ENCODE results near the gene GPX4.

GPX4 gene

DNA sequence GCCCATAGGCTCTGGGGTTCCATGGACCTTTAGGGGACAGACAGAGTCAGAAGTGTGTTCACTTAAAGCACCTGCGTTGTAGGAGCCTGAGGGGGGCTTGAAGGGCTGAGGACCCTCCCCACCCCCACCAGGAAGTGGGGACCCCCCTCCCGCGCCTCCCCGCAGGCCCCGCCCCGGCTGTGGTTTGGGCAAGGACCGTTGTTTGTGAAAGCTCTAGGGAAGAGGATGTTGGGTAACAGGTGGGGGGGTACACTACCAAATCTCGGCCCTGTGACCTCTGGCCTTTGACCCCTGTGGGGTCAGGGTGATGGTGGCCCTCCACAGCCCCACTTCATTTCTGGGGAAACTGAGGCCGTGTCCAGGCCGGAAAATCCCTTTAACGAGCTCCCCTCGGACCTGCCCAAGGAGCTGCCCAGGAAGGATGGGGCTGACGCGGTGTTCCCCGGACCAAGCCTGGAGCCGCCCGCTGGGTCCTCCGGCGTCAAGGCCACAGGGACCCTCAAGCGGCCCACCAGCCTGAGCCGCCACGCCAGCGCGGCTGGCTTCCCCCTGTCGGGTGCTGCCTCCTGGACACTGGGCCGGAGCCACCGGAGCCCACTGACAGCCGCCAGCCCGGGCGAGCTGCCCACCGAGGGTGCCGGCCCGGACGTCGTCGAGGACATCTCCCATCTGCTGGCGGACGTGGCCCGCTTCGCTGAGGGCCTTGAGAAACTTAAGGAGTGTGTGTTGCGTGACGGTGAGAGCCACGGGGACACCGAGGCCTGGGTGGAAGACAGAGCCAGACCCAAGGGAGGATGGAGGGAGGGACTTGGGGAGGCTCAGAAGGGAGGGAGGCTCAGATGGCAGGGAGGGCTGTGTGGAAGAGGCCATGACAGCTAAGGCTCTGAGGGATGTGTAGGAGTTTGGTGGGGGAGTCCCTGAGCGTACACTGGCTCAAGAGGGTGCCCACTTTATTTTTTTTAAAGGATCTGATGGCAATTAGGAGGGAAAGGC lies 35.5 kb upstream of the GPX4 start:
- no peak for DNase-seq (ENCODE audit: low spot score)

DNA sequence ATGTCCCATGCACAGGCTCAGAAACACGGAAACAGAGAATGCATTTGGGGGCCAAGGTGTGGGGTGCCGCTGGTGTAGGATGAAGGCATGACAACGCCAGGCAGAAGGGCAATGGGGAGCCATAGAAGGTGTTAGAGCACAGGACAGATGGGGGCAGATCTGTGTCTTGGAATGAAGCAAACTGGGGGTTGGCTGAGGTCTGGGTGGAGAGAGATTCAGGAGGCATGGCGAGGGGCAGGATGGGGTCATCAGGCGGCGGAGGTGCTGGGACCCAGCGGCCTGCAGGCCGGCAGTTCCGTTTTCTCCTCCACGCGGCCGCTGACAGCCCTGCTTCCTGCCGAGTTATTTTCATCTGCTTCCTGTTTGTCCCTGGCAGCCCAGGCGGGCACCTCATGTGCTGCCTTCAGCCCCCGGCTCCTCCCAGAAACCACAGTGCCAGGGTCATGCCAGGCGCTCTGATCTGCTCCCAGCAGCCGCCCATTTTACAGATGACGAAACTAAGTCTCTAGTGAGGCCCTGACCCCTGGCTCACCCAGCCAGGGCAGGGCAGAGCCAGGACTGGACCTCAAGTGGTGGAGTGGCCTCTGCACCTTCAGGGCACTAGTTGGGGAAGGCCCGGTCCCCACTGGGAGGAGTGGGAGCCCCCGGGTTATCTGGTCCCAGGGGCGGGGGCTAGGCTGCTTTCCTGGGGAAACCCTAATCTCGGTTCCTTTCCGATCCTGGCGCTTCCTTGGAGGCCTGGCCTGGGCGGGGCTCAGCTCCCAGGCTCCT lies 34.6 kb upstream of the GPX4 start:
- peak; percentile 47 for DNase-seq (ENCODE audit: low spot score)

- no peak for DNase-seq (ENCODE audit: low spot score)
Measured at GRCh38 chr19:1070576-1070930, 33.2 kb upstream of the GPX4 start.

- DNase-seq (ENCODE audit: low spot score), result no peak
Measured at GRCh38 chr19:1070931-1071791, 32.6 kb upstream of the GPX4 start.

- DNase-seq (ENCODE audit: low spot score), result no peak
Measured at GRCh38 chr19:1072371-1073015, 31.3 kb upstream of the GPX4 start.

DNA sequence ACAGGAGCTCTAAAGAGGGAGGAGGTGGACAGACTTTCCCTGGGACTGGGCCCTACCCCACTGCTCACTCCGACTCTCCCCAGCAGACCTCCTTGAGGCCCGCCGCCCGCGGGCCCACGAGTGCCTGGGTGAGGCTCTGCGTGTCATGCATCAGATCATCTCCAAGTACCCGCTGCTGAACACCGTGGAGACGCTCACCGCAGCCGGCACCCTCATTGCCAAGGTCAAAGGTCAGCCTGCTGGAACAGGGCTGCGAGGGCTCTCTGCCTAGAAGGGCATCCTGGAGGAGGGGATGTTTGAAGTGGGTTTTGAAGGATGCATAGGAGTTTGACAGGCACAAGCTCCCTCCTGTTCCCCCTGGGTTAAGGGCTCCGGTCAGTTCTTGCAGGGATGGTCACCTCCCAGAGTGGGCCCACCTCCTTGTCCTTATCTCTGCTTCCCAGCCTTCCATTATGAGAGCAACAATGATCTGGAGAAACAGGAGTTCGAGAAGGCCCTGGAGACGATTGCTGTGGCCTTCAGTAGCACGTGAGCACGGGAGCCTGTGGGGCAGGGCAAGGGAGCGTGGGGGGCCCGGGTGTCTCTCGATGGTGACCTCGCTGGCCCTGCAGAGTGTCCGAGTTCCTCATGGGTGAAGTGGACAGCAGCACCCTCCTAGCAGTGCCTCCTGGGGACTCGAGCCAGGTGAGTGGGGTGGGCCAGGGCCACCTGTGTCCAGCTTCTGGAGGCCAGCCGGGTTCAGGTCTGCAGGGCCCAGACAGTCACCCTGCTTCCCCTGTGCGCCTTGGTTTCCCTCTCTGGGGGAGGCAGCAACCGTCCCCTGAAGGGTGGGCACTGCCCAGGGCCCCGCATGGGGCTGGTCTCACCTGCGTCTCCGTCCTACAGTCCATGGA lies 30.5 kb upstream of the GPX4 start:
- DNase-seq (ENCODE audit: low spot score), result no peak

- no peak for DNase-seq (ENCODE audit: low spot score)
Measured at GRCh38 chr19:1073956-1074517, 29.8 kb upstream of the GPX4 start.

- DNase-seq (ENCODE audit: low spot score), result no peak
Measured at GRCh38 chr19:1074544-1075283, 29.1 kb upstream of the GPX4 start.

GRCh38 chr19:1076046-1076386 lies 27.8 kb upstream of the GPX4 start:
- DNase-seq (ENCODE audit: low spot score), result no peak

- peak; percentile 57 for DNase-seq (ENCODE audit: low spot score)
Measured at GRCh38 chr19:1076951-1077350, 26.8 kb upstream of the GPX4 start.

DNA sequence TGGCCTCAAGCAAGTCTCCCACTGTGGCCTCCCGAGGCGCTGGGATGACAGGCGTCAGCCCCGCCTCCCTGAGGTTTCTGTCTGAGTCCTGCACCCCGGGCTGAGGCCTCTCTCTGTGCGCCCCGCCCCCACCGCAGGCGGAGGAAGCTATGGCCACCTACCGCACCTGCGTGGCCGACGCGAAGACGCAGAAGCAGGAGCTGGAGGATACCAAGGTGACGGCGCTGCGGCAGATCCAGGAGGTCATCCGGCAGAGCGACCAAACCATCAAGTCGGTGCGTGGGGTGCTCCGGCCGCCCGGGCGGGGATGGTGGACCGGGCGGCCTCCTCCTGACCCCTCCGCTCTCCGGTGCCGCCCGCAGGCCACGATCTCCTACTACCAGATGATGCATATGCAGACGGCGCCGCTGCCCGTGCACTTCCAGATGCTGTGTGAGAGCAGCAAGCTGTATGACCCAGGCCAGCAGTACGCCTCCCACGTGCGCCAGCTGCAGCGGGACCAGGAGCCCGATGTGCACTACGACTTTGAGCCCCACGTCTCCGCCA lies 24.2 kb upstream of the GPX4 start:
- no peak for DNase-seq (ENCODE audit: low spot score)

GRCh38 chr19:1080360-1081161 lies 23.2 kb upstream of the GPX4 start:
- DNase-seq (ENCODE audit: low spot score), result no peak

DNA sequence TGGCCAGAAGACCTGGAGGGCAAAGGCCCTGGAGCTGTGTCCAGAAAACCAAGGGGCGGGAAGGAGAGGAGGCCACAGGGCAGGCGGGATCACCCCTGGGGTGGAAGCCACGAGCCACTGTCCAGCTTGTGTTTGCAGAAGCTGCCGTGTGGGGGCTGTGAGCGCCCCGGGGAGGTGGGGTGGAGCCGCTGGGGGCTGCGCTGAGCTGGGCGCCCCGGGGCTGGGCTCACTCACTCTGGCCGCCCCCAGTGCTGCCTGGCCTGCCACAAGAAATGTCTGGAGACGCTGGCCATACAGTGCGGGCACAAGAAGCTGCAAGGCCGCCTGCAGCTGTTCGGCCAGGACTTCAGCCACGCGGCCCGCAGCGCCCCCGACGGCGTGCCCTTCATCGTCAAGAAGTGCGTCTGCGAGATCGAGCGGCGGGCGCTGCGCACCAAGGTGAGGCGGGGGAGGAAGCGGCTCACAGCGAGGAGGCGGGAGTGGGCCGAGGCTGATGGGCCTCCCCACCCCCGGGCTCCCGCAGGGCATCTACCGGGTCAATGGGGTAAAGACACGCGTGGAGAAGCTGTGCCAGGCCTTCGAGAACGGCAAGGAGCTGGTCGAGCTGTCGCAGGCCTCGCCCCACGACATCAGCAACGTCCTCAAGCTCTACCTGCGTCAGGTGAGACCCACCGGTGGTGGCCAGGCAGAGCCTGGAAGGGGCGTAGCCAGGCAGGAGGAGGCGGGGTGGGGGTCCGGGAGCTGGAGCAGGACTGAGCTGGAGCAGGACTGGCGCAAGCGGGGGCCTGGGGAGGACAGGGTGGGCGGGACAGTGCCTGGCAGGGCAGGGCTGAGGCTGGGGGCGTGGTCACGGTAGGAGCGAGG lies 22.3 kb upstream of the GPX4 start:
- no peak for DNase-seq (ENCODE audit: low spot score)

- no peak for DNase-seq (ENCODE audit: low spot score)
Measured at GRCh38 chr19:1082165-1082927, 21.4 kb upstream of the GPX4 start.

GRCh38 chr19:1082928-1083816 lies 20.6 kb upstream of the GPX4 start:
- no peak for DNase-seq (ENCODE audit: low spot score)

Data from globus pallidus (tissue), 1 donor.